ENCODE results near the gene PARP11.

PARP11 gene

GRCh38 chr12:3815094-3815766 is 58.0 kb downstream of the PARP11 start:
- in situ Hi-C loops (cut with MboI; ENCODE audit: low sequenced_read_pairs, unreplicated experiment) = no loop called here
- TF ChIP-seq, protein P1, sequence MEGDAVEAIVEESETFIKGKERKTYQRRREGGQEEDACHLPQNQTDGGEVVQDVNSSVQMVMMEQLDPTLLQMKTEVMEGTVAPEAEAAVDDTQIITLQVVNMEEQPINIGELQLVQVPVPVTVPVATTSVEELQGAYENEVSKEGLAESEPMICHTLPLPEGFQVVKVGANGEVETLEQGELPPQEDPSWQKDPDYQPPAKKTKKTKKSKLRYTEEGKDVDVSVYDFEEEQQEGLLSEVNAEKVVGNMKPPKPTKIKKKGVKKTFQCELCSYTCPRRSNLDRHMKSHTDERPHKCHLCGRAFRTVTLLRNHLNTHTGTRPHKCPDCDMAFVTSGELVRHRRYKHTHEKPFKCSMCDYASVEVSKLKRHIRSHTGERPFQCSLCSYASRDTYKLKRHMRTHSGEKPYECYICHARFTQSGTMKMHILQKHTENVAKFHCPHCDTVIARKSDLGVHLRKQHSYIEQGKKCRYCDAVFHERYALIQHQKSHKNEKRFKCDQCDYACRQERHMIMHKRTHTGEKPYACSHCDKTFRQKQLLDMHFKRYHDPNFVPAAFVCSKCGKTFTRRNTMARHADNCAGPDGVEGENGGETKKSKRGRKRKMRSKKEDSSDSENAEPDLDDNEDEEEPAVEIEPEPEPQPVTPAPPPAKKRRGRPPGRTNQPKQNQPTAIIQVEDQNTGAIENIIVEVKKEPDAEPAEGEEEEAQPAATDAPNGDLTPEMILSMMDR (IDR thresholded peaks at IDR 0.05; ENCODE audit: borderline replicate concordance, control extremely low read depth, extremely low read depth, insufficient read depth, missing control alignments) = no peak
- DNase-seq (ENCODE audit: low spot score) = no peak

DNA sequence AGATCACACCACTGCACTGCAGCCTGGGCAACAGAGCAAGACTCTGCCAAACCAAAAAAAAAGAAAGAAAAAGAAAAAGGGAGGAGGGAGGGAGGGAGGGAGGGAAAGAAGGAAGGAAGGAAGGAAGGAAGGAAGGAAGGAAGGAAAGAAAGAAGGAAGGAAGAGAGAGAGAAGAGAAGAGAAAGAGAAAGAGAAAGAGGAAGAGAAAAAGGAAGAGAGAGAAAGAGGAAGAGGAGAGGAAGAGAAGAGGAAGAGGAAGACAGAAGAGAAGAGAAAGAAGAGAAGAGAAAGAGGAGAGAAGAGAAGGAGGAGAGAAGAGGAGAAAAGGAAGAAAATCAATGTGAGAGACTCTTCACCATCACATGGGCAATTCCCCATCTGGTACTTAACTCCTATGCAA is 62.7 kb downstream of the PARP11 start:
- no peak for DNase-seq (ENCODE audit: low spot score)
- TF ChIP-seq, protein P1 (IDR thresholded peaks at IDR 0.05; ENCODE audit: borderline replicate concordance, control extremely low read depth, extremely low read depth, insufficient read depth, missing control alignments) = no peak
- in situ Hi-C loops (cut with MboI; ENCODE audit: low sequenced_read_pairs, unreplicated experiment) = no loop called here

DNA sequence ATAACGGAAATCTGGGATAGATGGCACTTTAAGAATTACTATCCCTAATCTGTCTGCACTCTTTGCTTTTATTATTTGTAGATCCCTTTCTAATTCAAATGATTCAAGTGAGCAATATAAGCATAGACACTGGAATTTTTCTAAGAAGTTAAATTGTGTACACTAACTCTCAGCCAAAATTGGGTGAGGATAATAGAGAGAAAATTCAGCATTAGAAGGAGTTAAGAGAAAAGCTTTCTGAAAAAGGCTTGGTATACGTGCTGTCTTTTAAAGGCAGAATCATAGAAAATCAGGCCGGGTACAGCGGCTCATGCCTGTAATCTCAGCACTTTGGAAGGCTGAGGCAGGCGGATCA is 63.2 kb downstream of the PARP11 start:
- TF ChIP-seq, protein P1 (IDR thresholded peaks at IDR 0.05; ENCODE audit: borderline replicate concordance, control extremely low read depth, extremely low read depth, insufficient read depth, missing control alignments) = no peak
- no peak for DNase-seq (ENCODE audit: low spot score)
- in situ Hi-C loops (cut with MboI; ENCODE audit: low sequenced_read_pairs, unreplicated experiment) = no loop called here

- in situ Hi-C loops (cut with MboI; ENCODE audit: low sequenced_read_pairs, unreplicated experiment) = no loop called here
- no peak for DNase-seq (ENCODE audit: low spot score)
- TF ChIP-seq, protein P1 (IDR thresholded peaks at IDR 0.05; ENCODE audit: borderline replicate concordance, control extremely low read depth, extremely low read depth, insufficient read depth, missing control alignments) = no peak
Observed at GRCh38 chr12:3809357-3810015, 63.7 kb downstream of the PARP11 start.

DNA sequence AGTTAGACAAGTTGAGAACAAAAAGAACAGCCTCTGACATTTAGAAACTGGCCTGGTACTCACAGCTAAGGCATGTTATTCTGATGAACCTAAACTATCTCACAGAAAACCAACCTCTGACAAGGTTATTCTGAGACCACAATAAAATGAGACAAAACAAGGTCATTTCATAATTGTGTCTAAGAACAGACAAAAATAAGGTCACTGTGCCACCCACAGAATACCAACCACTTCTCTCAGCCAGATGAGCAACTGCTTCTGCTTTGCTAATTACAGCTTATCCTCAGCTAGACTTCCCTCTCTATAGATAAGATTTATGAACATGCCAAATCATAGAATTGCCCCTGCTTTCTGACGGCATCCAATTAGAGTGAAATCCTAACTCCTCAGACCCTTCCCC is 68.1 kb downstream of the PARP11 start:
- in situ Hi-C loops (cut with MboI; ENCODE audit: low sequenced_read_pairs, unreplicated experiment) = no loop called here
- no peak for DNase-seq (ENCODE audit: low spot score)
- TF ChIP-seq, protein P1 (IDR thresholded peaks at IDR 0.05; ENCODE audit: borderline replicate concordance, control extremely low read depth, extremely low read depth, insufficient read depth, missing control alignments) = no peak

GRCh38 chr12:3803865-3804472 is 69.2 kb downstream of the PARP11 start:
- in situ Hi-C loops (cut with MboI; ENCODE audit: low sequenced_read_pairs, unreplicated experiment) = no loop called here
- DNase-seq (ENCODE audit: low spot score) = peak; percentile 62
- TF ChIP-seq, protein P1 (IDR thresholded peaks at IDR 0.05; ENCODE audit: borderline replicate concordance, control extremely low read depth, extremely low read depth, insufficient read depth, missing control alignments) = peak; percentile 80
